Endodermal cell (in vitro differentiated cells): ENCODE data around the gene NPEPL1. TPM values are rescaled to one million over a fixed set of nuclear protein-coding genes. Genes with fewer than 3 reads are reported as not detected.
A peak's percentile ranks its signal among the peaks of the same experiment; 100 is the strongest.

Source experiments
- DNase-seq: peaks from one replicate; pipeline ENCODE4 v3.0.0-alpha.2; 2017
- H3K27ac ChIP-seq: 2 replicates; pipeline ENCODE4 v1.5.1; 2013; ENCODE audit warnings: mild to moderate bottlenecking, low read depth, low read length, moderate library complexity
- H3K27me3 ChIP-seq: 2 replicates; pipeline ENCODE4 v1.6.1; 2013; ENCODE audit warnings: mild to moderate bottlenecking, low read length, moderate library complexity; ENCODE audit not compliant: insufficient read depth, control insufficient read depth, poor library complexity, severe bottlenecking
- H3K36me3 ChIP-seq: 2 replicates; pipeline ENCODE4 v1.7.0; 2013; ENCODE audit warnings: mild to moderate bottlenecking, low read length, moderate library complexity; ENCODE audit not compliant: control insufficient read depth, insufficient read depth
- H3K4me1 ChIP-seq: one replicate; pipeline ENCODE4 v1.7.0; 2013; ENCODE audit warnings: low read length; ENCODE audit not compliant: control insufficient read depth, insufficient read depth
- H3K4me3 ChIP-seq: 2 replicates; pipeline ENCODE4 v1.5.1; 2013; ENCODE audit warnings: mild to moderate bottlenecking, low read length, moderate library complexity
- H3K9ac ChIP-seq: 2 replicates; pipeline ENCODE4 v1.6.1; 2013; ENCODE audit warnings: mild to moderate bottlenecking, low read length, moderate library complexity; ENCODE audit not compliant: poor library complexity, severe bottlenecking; ENCODE audit errors: extremely low read depth
- H3K9me3 ChIP-seq: 2 replicates; pipeline ENCODE4 v1.6.1; 2013; ENCODE audit warnings: mild to moderate bottlenecking, low read length, moderate library complexity; ENCODE audit not compliant: control insufficient read depth
- H3K27ac Mint-ChIP-seq: 2 replicates; pipeline ENCODE4 v1.8.0; 2020; ENCODE audit warnings: mixed read lengths
- H3K27me3 Mint-ChIP-seq: 2 replicates; pipeline ENCODE4 v1.8.0; 2021; ENCODE audit warnings: mild to moderate bottlenecking, mixed read lengths; ENCODE audit not compliant: insufficient read depth
- H3K36me3 Mint-ChIP-seq: 2 replicates; pipeline ENCODE4 v1.8.0; 2020; ENCODE audit warnings: low read depth, mixed read lengths
- H3K4me1 Mint-ChIP-seq: 2 replicates; pipeline ENCODE4 v1.8.0; 2020; ENCODE audit warnings: mixed read lengths
- H3K4me3 Mint-ChIP-seq: 2 replicates; pipeline ENCODE4 v1.8.0; 2020; ENCODE audit warnings: mild to moderate bottlenecking, moderate library complexity, mixed read lengths
- H3K9me3 Mint-ChIP-seq: 2 replicates; pipeline ENCODE4 v1.8.0; 2020; ENCODE audit warnings: mild to moderate bottlenecking, mixed read lengths
- WGBS, 2 experiments: methylation state at CpG; one replicate each; pipeline versions ENCODE4 v1.1.5 to v1.1.7; 2013; ENCODE audit warnings: missing lambda C conversion rate in 2 of 2, mixed read lengths in 1 of 2; ENCODE audit not compliant: insufficient coverage in 1 of 2, insufficient read length in 1 of 2; 5-methylcytosine and 5-hydroxymethylcytosine counted together
- total RNA-seq, 2 donors: library from RNA; stranded (reverse); fragmentation: NEBNext Ultra II Directional in 1 of 2; extraction: Animal tissue kit (Norgen Biotek cat#: 25700) in 1 of 2; gene quantifications; 2 replicates in 1 of 2; 3 replicates in 1 of 2; pipeline ENCODE4 v1.2.1, GENCODE V29; 2021
- TF ChIP-seq, protein P1 (sequence below): fragments of 200-600 bp; sonication (generic); conservative IDR thresholded peaks from 2 replicates; pipeline ENCODE4 v1.5.0; 2021; ENCODE audit warnings: antibody characterized with exemption, mild to moderate bottlenecking

NPEPL1 gene
- total RNA-seq, 2 donors from 2014 or later = 52.9 to 72.8 TPM

DNA sequence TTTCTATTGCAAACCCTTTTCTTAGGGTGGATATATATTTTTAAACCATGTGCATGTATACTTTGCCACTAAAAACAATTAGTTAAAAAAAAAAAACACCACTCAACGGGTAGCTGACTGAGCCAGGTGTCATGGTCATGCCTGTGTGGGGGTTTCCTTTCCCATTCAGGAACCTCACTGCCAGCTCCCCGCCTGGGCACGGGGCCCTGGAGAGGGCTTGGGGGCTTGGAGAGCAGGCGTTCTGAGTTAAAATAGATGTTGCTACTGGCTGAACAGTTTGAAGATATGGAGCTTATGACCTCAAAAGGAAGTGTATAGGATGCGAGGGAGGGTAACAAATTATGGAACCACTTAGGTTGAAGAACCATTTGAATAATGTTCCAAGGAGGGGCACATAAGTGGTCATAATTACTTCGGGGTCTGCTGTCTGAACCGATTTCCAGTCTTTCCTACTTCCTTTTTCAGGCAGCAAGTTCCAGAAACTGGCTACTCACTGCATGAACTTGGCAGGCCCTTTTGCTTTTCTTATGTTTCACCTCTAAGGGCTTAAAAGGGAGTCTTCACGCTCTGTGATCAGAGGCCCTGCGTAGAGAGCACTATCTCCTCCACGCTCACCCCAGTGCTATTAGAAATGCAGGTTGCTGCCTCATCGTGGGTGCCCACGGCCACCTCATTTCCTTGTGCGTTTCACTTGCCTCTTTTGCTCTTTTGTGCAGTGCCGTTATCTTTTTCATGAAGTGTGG lies 31.6 kb upstream of the NPEPL1 start:
- Histone ChIP-seq H3K4me3 (no peak overlapping the region), H3K4me1 (peaks cover 2% of the 10 kb centered on the region), H3K9me3 (no peaks in the 10 kb centered on the region), H3K27me3 (no peaks in the 10 kb centered on the region), H3K36me3 (peaks cover 34% of the 10 kb centered on the region), H3K27ac (no peak overlapping the region), H3K9ac (no peak overlapping the region)
- TF ChIP-seq, protein P1, sequence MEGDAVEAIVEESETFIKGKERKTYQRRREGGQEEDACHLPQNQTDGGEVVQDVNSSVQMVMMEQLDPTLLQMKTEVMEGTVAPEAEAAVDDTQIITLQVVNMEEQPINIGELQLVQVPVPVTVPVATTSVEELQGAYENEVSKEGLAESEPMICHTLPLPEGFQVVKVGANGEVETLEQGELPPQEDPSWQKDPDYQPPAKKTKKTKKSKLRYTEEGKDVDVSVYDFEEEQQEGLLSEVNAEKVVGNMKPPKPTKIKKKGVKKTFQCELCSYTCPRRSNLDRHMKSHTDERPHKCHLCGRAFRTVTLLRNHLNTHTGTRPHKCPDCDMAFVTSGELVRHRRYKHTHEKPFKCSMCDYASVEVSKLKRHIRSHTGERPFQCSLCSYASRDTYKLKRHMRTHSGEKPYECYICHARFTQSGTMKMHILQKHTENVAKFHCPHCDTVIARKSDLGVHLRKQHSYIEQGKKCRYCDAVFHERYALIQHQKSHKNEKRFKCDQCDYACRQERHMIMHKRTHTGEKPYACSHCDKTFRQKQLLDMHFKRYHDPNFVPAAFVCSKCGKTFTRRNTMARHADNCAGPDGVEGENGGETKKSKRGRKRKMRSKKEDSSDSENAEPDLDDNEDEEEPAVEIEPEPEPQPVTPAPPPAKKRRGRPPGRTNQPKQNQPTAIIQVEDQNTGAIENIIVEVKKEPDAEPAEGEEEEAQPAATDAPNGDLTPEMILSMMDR = no peak
- H3K36me3 Mint-ChIP-seq = peaks cover 31% of the 10 kb centered on the region
- DNase-seq = no peak
- no peak overlapping the region for H3K4me3 Mint-ChIP-seq
- no peaks in the 10 kb centered on the region for H3K27me3 Mint-ChIP-seq
- no peaks in the 10 kb centered on the region for H3K9me3 Mint-ChIP-seq
- 94% methylated on average over 11 to 14 of the region's 14 CpGs for WGBS, 2 experiments
- peak overlapping the region; percentile 13 for H3K27ac Mint-ChIP-seq
- peaks cover 36% of the 10 kb centered on the region for H3K4me1 Mint-ChIP-seq

DNA sequence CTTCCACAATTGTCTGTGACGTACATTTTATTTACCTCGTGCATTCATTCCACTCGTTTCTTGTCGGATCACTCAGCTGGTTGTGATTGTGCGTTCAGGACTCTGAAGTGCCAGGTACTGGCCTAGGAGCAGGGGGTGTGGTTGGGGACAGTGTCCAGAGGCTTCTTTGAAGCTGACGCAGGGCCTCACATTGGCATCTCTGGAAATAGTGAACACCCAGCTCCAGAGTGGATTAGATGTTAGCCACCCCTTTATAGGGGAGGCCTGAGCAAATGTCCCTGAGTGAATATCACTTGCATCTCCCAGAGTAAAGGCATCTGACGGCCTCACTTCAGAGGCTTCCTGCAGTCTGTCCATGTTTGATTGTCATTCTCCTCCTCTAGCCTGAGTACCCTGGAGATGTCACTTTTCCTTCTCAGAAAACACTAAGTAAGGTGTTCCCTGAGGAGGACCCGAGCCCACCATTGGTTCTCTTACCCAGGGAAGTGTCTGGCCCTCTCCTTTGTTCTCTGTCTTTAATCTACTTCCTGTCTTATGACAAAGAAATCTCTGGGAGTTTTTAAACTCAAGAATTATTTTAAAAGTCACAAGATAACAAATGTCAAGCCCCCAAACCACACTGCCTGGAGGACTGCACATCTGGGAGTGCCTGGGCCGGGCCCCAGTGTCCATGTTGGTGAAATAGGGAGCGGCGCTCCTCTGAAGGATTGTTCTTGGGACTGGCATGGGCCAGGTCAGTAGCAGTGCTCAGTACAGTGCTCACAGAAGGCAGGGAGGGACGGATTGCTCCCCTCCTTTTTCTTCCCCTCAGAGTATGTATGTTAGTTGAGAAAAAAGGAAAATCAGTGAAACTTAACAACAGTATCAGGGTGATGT lies 30.8 kb upstream of the NPEPL1 start:
- Histone ChIP-seq H3K4me1 (no peaks in the 10 kb centered on the region), H3K36me3 (peaks cover 34% of the 10 kb centered on the region), H3K4me3 (no peak overlapping the region), H3K27ac (no peak overlapping the region), H3K9me3 (no peaks in the 10 kb centered on the region), H3K27me3 (no peaks in the 10 kb centered on the region), H3K9ac (no peak overlapping the region)
- TF ChIP-seq, protein P1 = no peak
- Mint-ChIP-seq H3K27ac (peak overlapping the region; percentile 27), H3K4me1 (peaks cover 36% of the 10 kb centered on the region), H3K36me3 (peaks cover 36% of the 10 kb centered on the region), H3K4me3 (no peak overlapping the region), H3K9me3 (no peaks in the 10 kb centered on the region), H3K27me3 (no peaks in the 10 kb centered on the region)
- 90 to 96% methylated on average over 6 to 12 of the region's 12 CpGs for WGBS, 2 experiments
- DNase-seq = no peak

DNA sequence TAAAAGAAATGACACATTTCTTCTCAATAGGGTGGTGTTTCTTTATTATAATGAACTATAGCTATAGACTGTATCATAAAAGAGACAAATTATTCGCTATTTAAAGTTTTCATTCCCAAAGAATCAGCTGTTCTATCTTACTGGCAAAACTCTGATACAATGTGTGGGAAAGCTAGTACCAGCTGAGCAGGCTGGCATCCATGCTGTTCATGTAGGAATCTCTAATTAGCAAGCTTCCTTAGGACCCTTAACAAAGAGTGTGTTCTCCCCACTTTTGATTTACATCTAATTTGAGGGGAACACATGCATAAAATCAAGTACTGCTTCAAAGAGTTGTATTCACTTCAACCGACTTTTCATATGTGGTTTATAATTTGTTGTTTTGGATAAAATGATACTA lies 28.3 kb upstream of the NPEPL1 start:
- Histone ChIP-seq H3K9me3 (no peaks in the 10 kb centered on the region), H3K9ac (no peak overlapping the region), H3K27ac (no peak overlapping the region), H3K36me3 (peaks cover 47% of the 10 kb centered on the region), H3K4me1 (peaks cover 6% of the 10 kb centered on the region), H3K4me3 (no peak overlapping the region), H3K27me3 (no peaks in the 10 kb centered on the region)
- H3K27ac Mint-ChIP-seq = no peak overlapping the region
- DNase-seq = no peak
- whole genome bisulfite sequencing, 2 experiments = 96% methylated on average over 2 of the region's 2 CpGs; no CpG with 5 or more reads in 1 of the 2 experiments
- no peak overlapping the region for H3K4me3 Mint-ChIP-seq
- H3K27me3 Mint-ChIP-seq = no peaks in the 10 kb centered on the region
- TF ChIP-seq, protein P1 = no peak
- no peaks in the 10 kb centered on the region for H3K9me3 Mint-ChIP-seq
- H3K4me1 Mint-ChIP-seq = peaks cover 37% of the 10 kb centered on the region
- peaks cover 46% of the 10 kb centered on the region for H3K36me3 Mint-ChIP-seq
